HG02981 (cell line): ENCODE results near the gene SYT7.
"Not testable (repeated sequence)": the region's sequence is repeated elsewhere in the genome, so short reads cannot be mapped to it uniquely, and the experiment has no call there.

ENCODE experiments used
- ATAC-seq: cut with Tn5 transposase; IDR thresholded peaks from one replicate; pipeline ENCODE4 v1.9.1; 2021; ENCODE audit warnings: mild to moderate bottlenecking, moderate library complexity; ENCODE audit not compliant: unreplicated experiment

SYT7 gene

GRCh38 chr11:61481806-61482205 lies 99.1 kb downstream of the SYT7 start:
- no peak for ATAC-seq

GRCh38 chr11:61480994-61481335 lies 99.9 kb downstream of the SYT7 start:
- ATAC-seq = no peak

GRCh38 chr11:61480261-61480993 lies 100.4 kb downstream of the SYT7 start:
- ATAC-seq = no peak

GRCh38 chr11:61479360-61480058 lies 101.4 kb downstream of the SYT7 start:
- not testable (repeated sequence) for ATAC-seq

GRCh38 chr11:61477727-61478148 lies 103.1 kb downstream of the SYT7 start:
- ATAC-seq = no peak

GRCh38 chr11:61477126-61477525 lies 103.8 kb downstream of the SYT7 start:
- ATAC-seq = no peak

GRCh38 chr11:61476371-61476770 lies 104.5 kb downstream of the SYT7 start:
- no peak for ATAC-seq

GRCh38 chr11:61475433-61475832 lies 105.4 kb downstream of the SYT7 start:
- ATAC-seq = no peak

GRCh38 chr11:61474013-61474643 lies 106.7 kb downstream of the SYT7 start:
- ATAC-seq = no peak

- no peak for ATAC-seq
Observed at GRCh38 chr11:61473370-61474012, 107.4 kb downstream of the SYT7 start.

- no peak for ATAC-seq
Observed at GRCh38 chr11:61472868-61473267, 108.0 kb downstream of the SYT7 start.

GRCh38 chr11:61472282-61472681 lies 108.6 kb downstream of the SYT7 start:
- no peak for ATAC-seq

- no peak for ATAC-seq
Observed at GRCh38 chr11:61468002-61468401, 112.9 kb downstream of the SYT7 start.

GRCh38 chr11:61467602-61468001 lies 113.3 kb downstream of the SYT7 start:
- not testable (repeated sequence) for ATAC-seq
